HG02884 (cell line): ENCODE measurements around the gene APOBEC3H.

ENCODE experiments used
- ATAC-seq: cut with Tn5 transposase; IDR thresholded peaks from one replicate; pipeline ENCODE4 v1.9.1; 2021; ENCODE audit warnings: mild to moderate bottlenecking, moderate library complexity; ENCODE audit not compliant: unreplicated experiment

The APOBEC3H gene

GRCh38 chr22:39133871-39134270, 36.8 kb downstream of the APOBEC3H start:
- ATAC-seq = no peak

- ATAC-seq = no peak
Observed at GRCh38 chr22:39134366-39135091, 37.5 kb downstream of the APOBEC3H start.

GRCh38 chr22:39135092-39135896, 38.2 kb downstream of the APOBEC3H start:
- ATAC-seq = no peak

GRCh38 chr22:39136317-39136716, 39.3 kb downstream of the APOBEC3H start:
- no peak for ATAC-seq

GRCh38 chr22:39138357-39138997, 41.4 kb downstream of the APOBEC3H start:
- no peak for ATAC-seq

- ATAC-seq = no peak
Observed at GRCh38 chr22:39139933-39140332, 42.9 kb downstream of the APOBEC3H start.

GRCh38 chr22:39142088-39142680, 45.1 kb downstream of the APOBEC3H start:
- no peak for ATAC-seq

GRCh38 chr22:39144101-39144767, 47.2 kb downstream of the APOBEC3H start:
- no peak for ATAC-seq

- no peak for ATAC-seq
Observed at GRCh38 chr22:39146256-39147101, 49.4 kb downstream of the APOBEC3H start.

- no peak for ATAC-seq
Observed at GRCh38 chr22:39147335-39148025, 50.4 kb downstream of the APOBEC3H start.

- ATAC-seq = no peak
Observed at GRCh38 chr22:39148026-39148726, 51.1 kb downstream of the APOBEC3H start.

GRCh38 chr22:39148727-39149535, 51.9 kb downstream of the APOBEC3H start:
- ATAC-seq = no peak

- ATAC-seq = no peak
Observed at GRCh38 chr22:39149915-39150847, 53.1 kb downstream of the APOBEC3H start.

- ATAC-seq = no peak
Observed at GRCh38 chr22:39150848-39151215, 53.8 kb downstream of the APOBEC3H start.

GRCh38 chr22:39151329-39151975, 54.4 kb downstream of the APOBEC3H start:
- ATAC-seq = no peak

GRCh38 chr22:39152024-39152510, 55.0 kb downstream of the APOBEC3H start:
- ATAC-seq = no peak
